ENCODE measurements around the gene HDAC9. TPM values are rescaled to one million over a fixed set of nuclear protein-coding genes. Genes with fewer than 3 reads are reported as not detected.
A peak's percentile ranks its signal among the peaks of the same experiment; 100 is the strongest.

HDAC9 gene
- total RNA-seq, 1 donor from 2014 or later, result 32.4 TPM

GRCh38 chr7:18624459-18624858 is 128.9 kb downstream of the HDAC9 start:
- H3K4me1 ChIP-seq, result no peaks in the 10 kb centered on the region
- H3K36me3 ChIP-seq, result no peaks in the 10 kb centered on the region
- no peaks in the 10 kb centered on the region for H3K27me3 ChIP-seq
- H3K9me3 ChIP-seq, result no peaks in the 10 kb centered on the region
- DNase-seq (ENCODE audit: extremely low spot score in 2 of 2), result no peak
- TF ChIP-seq POLR2A (IDR thresholded peaks at IDR 0.05) (no peak), POLR2AphosphoS5 (IDR thresholded peaks at IDR 0.05; ENCODE audit: insufficient read depth in 1 of 2, low read depth in 1 of 2) (no peak), CTCF (IDR thresholded peaks at IDR 0.05) (no peak)
- no peak overlapping the region for H3K4me3 ChIP-seq
- intact Hi-C loops (cut with DNase I), result no loop called here
- H3K27ac ChIP-seq, result no peak overlapping the region

GRCh38 chr7:18626086-18626485 is 130.5 kb downstream of the HDAC9 start:
- no peaks in the 10 kb centered on the region for H3K4me1 ChIP-seq
- TF ChIP-seq POLR2AphosphoS5 (IDR thresholded peaks at IDR 0.05; ENCODE audit: insufficient read depth in 1 of 2, low read depth in 1 of 2), result no peak
- no peak for TF ChIP-seq POLR2A (IDR thresholded peaks at IDR 0.05)
- no peak for TF ChIP-seq CTCF (IDR thresholded peaks at IDR 0.05)
- no peak for DNase-seq (ENCODE audit: extremely low spot score in 2 of 2)
- no peak overlapping the region for H3K4me3 ChIP-seq
- intact Hi-C loops (cut with DNase I), result no loop called here
- no peaks in the 10 kb centered on the region for H3K27me3 ChIP-seq
- H3K9me3 ChIP-seq, result no peaks in the 10 kb centered on the region
- H3K36me3 ChIP-seq, result no peaks in the 10 kb centered on the region
- H3K27ac ChIP-seq, result no peak overlapping the region

GRCh38 chr7:18626717-18627116 is 131.2 kb downstream of the HDAC9 start:
- Histone ChIP-seq H3K9me3 (no peaks in the 10 kb centered on the region), H3K4me3 (no peak overlapping the region), H3K36me3 (no peaks in the 10 kb centered on the region), H3K27me3 (no peaks in the 10 kb centered on the region), H3K27ac (no peak overlapping the region), H3K4me1 (no peaks in the 10 kb centered on the region)
- intact Hi-C loops (cut with DNase I), result no loop called here
- TF ChIP-seq POLR2A (IDR thresholded peaks at IDR 0.05), result no peak
- no peak for TF ChIP-seq CTCF (IDR thresholded peaks at IDR 0.05)
- no peak for TF ChIP-seq POLR2AphosphoS5 (IDR thresholded peaks at IDR 0.05; ENCODE audit: insufficient read depth in 1 of 2, low read depth in 1 of 2)
- no peak for DNase-seq (ENCODE audit: extremely low spot score in 2 of 2)

- H3K27ac ChIP-seq, result no peak overlapping the region
- H3K36me3 ChIP-seq, result no peaks in the 10 kb centered on the region
- H3K9me3 ChIP-seq, result no peaks in the 10 kb centered on the region
- H3K4me1 ChIP-seq, result peaks cover 15% of the 10 kb centered on the region
- H3K27me3 ChIP-seq, result no peaks in the 10 kb centered on the region
- no peak for DNase-seq (ENCODE audit: extremely low spot score in 2 of 2)
- intact Hi-C loops (cut with DNase I), result no loop called here
- no peak for TF ChIP-seq CTCF (IDR thresholded peaks at IDR 0.05)
- no peak for TF ChIP-seq POLR2A (IDR thresholded peaks at IDR 0.05)
- TF ChIP-seq POLR2AphosphoS5 (IDR thresholded peaks at IDR 0.05; ENCODE audit: insufficient read depth in 1 of 2, low read depth in 1 of 2), result no peak
- no peak overlapping the region for H3K4me3 ChIP-seq
Observed at GRCh38 chr7:18637516-18637915, 142.0 kb downstream of the HDAC9 start.

GRCh38 chr7:18638594-18639452 is 143.3 kb downstream of the HDAC9 start:
- DNase-seq (ENCODE audit: extremely low spot score in 2 of 2), result no peak
- H3K9me3 ChIP-seq, result no peaks in the 10 kb centered on the region
- H3K27ac ChIP-seq, result peak overlapping the region; percentile 69
- TF ChIP-seq POLR2A (IDR thresholded peaks at IDR 0.05) (no peak), CTCF (IDR thresholded peaks at IDR 0.05) (no peak), POLR2AphosphoS5 (IDR thresholded peaks at IDR 0.05; ENCODE audit: insufficient read depth in 1 of 2, low read depth in 1 of 2) (no peak)
- no peaks in the 10 kb centered on the region for H3K36me3 ChIP-seq
- intact Hi-C loops (cut with DNase I), result no loop called here
- H3K4me1 ChIP-seq, result peaks cover 15% of the 10 kb centered on the region
- H3K27me3 ChIP-seq, result no peaks in the 10 kb centered on the region
- no peak overlapping the region for H3K4me3 ChIP-seq

Measured in vagina (tissue), 2 donors.